HG02970 (cell line): ENCODE data around the gene FAM187B.
"Not testable (repeated sequence)": the region's sequence is repeated elsewhere in the genome, so short reads cannot be mapped to it uniquely, and the experiment has no call there.

Source experiments
- ATAC-seq: cut with Tn5 transposase; IDR thresholded peaks from one replicate; pipeline ENCODE4 v1.9.1; 2021; ENCODE audit warnings: mild to moderate bottlenecking, moderate library complexity, moderate number of reproducible peaks; ENCODE audit not compliant: unreplicated experiment, low FRiP score

The FAM187B gene

DNA sequence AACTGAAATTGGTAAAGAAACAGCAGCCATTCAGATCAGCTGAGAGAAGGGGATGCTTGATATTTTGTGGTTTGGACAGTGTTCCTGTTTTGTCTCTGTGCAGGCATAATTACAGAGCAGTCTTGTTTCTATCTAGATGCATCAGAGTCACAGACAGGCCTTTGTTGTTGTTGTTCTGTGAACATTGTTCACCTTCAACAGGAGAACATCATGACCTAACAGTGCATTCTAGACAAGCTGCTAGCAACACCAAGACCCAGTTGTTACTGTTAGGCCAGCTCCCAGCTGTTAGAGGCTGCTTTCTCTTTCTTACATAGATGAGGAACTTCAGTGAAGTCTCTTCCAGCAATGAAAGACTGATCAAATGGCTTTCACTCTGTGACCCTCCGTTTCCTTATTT is 11.8 kb upstream of the FAM187B start:
- no peak for ATAC-seq

- ATAC-seq = not testable (repeated sequence)
These were observed 11.1 kb upstream of the FAM187B start for GRCh38 chr19:35239597-35239996.

GRCh38 chr19:35236638-35237400 is 8.3 kb upstream of the FAM187B start:
- no peak for ATAC-seq

- ATAC-seq = no peak
These were observed 4.4 kb upstream of the FAM187B start for GRCh38 chr19:35232912-35233311.

DNA sequence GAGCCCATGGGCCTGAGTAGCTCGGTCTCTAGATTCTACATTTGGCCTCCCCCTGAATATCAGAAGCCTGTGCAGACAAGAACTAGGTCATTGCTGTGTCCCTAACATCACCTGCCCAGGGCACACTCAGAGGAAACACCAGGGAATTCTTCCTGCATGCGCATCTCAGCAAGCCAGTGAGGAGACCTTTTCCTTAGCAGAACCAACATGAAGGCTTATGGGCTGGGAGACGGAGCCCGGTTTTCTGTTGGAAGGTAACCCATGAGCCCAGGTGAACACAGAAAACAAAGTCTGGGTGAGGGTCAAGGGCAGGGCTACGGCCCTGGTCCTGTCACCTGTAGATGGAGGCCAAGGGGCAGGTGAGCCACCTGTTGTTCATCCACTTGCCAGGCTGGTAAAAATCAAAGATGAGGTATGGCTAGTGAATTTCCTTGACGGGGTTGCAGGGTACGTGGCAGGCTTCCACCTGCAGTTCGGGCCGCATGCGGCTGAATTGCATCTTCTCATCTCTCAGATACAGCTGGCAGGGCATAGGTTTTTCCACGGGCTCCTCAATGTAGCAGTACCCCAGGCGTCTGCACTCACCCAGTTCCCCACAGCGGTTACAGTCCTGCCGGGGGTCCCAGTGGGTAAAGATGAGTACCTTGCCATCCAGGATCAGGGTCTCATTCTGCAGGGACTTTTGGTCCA is 3.6 kb upstream of the FAM187B start:
- ATAC-seq = no peak

DNA sequence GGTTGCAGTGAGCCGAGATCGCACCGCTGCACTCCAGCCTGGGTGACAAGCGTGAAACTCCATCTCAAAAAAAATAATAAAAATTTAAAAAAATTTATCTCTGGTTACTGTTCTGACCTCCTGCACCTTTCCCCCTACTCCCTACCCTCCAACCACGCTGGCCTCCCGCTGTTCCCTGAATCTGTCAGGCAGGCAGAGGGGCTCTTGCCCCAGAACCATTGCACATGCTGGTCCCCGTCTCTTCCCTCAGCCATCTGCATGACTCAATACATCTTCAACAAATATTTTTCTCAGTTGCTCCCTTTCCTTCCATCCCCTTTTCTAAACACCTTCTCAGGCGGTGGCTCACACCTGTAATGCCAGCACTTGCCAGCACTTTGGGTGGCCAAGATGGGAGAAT is 1.1 kb upstream of the FAM187B start:
- no peak for ATAC-seq

- no peak for ATAC-seq
These were observed 1.8 kb downstream of the FAM187B start for GRCh38 chr19:35226748-35227147.

GRCh38 chr19:35225951-35226350 is 2.6 kb downstream of the FAM187B start:
- ATAC-seq = no peak

GRCh38 chr19:35224681-35225571 is 3.6 kb downstream of the FAM187B start:
- ATAC-seq = no peak

DNA sequence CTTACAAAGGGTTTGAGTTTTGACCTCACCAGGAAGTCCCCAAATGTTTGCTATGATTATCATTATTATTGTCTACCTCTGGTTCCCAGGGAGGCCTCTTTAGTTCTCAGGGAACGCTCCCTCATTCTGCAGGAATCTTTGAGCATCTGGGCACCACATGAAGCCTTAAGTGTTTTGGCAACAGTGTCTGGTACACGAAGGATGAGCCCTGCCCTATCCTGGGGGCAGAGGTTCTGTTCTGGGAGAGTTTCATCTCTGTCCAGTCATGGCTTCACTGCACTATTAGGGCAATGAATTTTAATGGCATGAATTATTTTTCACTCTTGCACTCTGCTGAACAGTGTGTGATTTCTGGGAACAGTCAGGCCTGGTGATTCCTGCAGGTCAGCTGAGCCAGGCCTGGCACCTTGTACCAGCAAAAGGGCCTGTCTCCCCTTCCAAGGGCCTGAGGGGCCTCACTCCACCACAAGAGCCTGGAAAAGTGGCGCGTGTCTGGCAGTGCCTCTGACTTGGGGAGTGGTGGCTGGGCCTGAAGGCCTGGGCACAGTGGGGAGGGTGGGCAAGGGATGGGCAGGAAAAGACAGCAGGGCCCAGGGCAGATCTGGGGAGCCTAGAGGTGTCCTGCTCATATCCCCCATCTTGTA is 4.6 kb downstream of the FAM187B start:
- no peak for ATAC-seq

DNA sequence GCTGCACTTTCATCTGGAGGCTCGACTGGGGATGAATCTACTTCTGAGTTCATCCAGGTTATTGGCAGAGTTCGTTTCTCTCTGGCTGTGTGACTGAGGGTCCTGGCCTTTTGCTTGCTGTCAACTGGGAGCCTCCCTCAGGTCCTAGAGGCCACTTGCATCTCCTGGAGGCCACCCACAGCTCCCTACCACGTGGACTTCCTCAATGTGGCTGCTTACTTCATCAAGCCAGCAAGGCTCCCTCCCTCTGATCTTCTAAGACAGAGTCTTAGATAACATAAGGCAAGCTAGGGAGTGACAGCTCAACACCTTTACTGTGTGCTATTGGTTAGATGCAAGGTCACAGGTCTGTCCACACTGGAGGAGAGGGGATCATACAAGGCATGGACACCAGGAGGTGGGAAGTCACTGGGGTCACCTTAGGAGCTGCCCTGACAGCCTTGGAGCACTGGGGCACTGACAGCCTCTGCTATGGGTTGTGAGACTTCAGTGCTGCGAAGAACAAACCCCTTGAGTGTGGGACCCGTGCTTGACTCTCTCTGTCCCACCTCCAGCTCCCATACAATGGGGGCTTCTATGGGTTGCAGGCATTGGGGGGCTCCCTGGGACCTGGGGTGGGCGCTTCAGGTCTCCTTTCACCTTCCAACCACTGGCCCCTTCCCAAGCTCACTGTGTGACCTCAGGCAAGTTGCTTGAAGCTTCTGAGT is 5.3 kb downstream of the FAM187B start:
- no peak for ATAC-seq

- no peak for ATAC-seq
These were observed 6.0 kb downstream of the FAM187B start for GRCh38 chr19:35222373-35223015.

DNA sequence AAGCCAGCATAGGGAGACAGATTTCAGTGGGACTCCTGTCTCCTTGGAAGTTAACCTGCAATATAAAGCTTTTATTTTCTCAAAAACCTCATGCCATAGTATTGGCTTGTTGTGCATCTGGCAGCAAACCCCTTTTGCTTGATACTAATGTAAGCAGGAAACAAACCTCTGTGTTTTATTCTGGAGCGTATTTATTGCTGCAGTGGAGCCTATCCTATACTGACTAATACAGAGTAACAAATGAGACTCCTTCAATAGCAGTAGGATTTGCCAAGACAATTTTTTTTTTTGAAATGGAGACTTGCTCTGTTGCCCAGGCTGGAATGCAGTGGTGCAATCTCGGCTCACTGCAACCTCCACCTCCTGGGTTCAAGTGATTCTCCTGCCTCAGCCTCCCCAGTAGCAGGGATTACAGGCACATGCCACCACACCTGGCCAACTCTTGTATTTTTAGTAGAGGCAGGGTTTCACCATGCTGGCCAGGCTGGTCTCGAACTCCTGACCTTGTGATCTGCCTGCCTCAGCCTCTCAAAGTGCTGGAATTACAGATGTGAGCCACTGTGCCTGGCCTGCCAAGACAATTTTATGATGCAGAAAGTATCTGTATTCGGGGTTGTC is 7.5 kb downstream of the FAM187B start:
- ATAC-seq = not testable (repeated sequence)

GRCh38 chr19:35220315-35220921 is 8.1 kb downstream of the FAM187B start:
- no peak for ATAC-seq

GRCh38 chr19:35219008-35219407 is 9.5 kb downstream of the FAM187B start:
- ATAC-seq = no peak

DNA sequence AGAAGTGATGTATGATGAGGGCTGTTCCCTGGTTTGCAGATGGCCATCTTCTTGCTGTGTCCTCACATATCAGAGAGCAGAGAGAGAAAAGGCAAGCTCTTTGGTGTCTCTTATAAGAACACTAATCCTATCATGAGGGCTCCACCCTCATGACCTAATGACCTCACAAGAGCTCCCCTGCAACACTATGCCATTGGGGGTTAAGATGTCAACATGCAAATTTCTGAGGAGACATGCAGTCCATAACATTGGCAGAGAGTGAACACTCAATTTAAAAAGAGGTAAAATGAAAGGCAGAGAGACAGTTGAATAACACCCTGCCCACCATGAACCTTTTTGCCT is 10.9 kb downstream of the FAM187B start:
- ATAC-seq = no peak

GRCh38 chr19:35216833-35217648 is 11.5 kb downstream of the FAM187B start:
- no peak for ATAC-seq
